Smooth muscle cell (in vitro differentiated cells): ENCODE measurements around the gene PAM16. TPM values are rescaled to one million over a fixed set of nuclear protein-coding genes. Genes with fewer than 3 reads are reported as not detected.
"Not testable (repeated sequence)": the region's sequence is repeated elsewhere in the genome, so short reads cannot be mapped to it uniquely, and the experiment has no call there.

Source experiments
- DNase-seq: peaks from one replicate; lab custom pipeline; 2025; ENCODE audit not compliant: unreplicated experiment; lab: John Stamatoyannopoulos, UW
- H2AFZ ChIP-seq: fragments of 200-600 bp; sonication (generic); 2 replicates; pipeline ENCODE4 v1.6.0; 2016; ENCODE audit warnings: antibody characterized with exemption, low read depth, mild to moderate bottlenecking
- H3F3A ChIP-seq: fragments of 200-600 bp; sonication (generic); 2 replicates; pipeline ENCODE4 v1.6.0; 2017; ENCODE audit warnings: antibody characterized with exemption, low read depth
- H3K27ac ChIP-seq: fragments of 200-600 bp; sonication (generic); 2 replicates; pipeline ENCODE4 v1.5.1; 2016; ENCODE audit warnings: low read depth, mild to moderate bottlenecking
- H3K27me3 ChIP-seq: fragments of 200-600 bp; sonication (generic); 2 replicates; pipeline ENCODE4 v1.6.1; 2016; ENCODE audit warnings: low read depth, mild to moderate bottlenecking
- H3K36me3 ChIP-seq: fragments of 200-600 bp; sonication (generic); 2 replicates; pipeline ENCODE4 v1.5.1; 2016; ENCODE audit warnings: low read depth
- H3K4me1 ChIP-seq: fragments of 200-600 bp; sonication (generic); 2 replicates; pipeline ENCODE4 v1.5.1; 2016; ENCODE audit warnings: low read depth
- H3K4me2 ChIP-seq: fragments of 200-600 bp; sonication (generic); 2 replicates; pipeline ENCODE4 v1.6.0; 2016; ENCODE audit warnings: mild to moderate bottlenecking
- H3K4me3 ChIP-seq: fragments of 200-600 bp; sonication (generic); 2 replicates; pipeline ENCODE4 v1.5.1; 2016; ENCODE audit warnings: mild to moderate bottlenecking
- H3K79me2 ChIP-seq: fragments of 200-600 bp; sonication (generic); 2 replicates; pipeline ENCODE4 v1.6.0; 2016; ENCODE audit warnings: low read depth, mild to moderate bottlenecking
- H3K9ac ChIP-seq: fragments of 200-600 bp; sonication (generic); 2 replicates; pipeline ENCODE4 v1.6.0; 2016; ENCODE audit warnings: low read depth
- H3K9me3 ChIP-seq: fragments of 200-600 bp; sonication (generic); replicated peaks from 2 replicates; pipeline ENCODE4 v1.5.1; 2016; ENCODE audit warnings: low read depth
- H4K20me1 ChIP-seq: fragments of 200-600 bp; sonication (generic); 2 replicates; pipeline ENCODE4 v1.6.0; 2016; ENCODE audit warnings: low read depth
- WGBS: methylation state at CpG from one replicate; pipeline ENCODE4 v1.1.7; 2016; ENCODE audit warnings: low lambda C conversion rate; 5-methylcytosine and 5-hydroxymethylcytosine counted together
- polyA plus RNA-seq: library from polyadenylated mRNA; unstranded; fragments of >200 nt; fragmentation: Nextera tagmentation; extraction: Ambion mirVana; gene quantifications from 2 replicates; pipeline ENCODE4 v1.2.1, GENCODE V29; 2016
- total RNA-seq: library from RNA; depleted of rRNA; stranded (reverse); fragments of >200 nt; gene quantifications from 2 replicates; pipeline ENCODE4 v1.2.3, GENCODE V29; 2014
- TF ChIP-seq, protein P1 (sequence below): fragments of 200-600 bp; sonication (generic); IDR thresholded peaks from 2 replicates; pipeline ENCODE4 v1.5.1; 2017; ENCODE audit warnings: borderline replicate concordance, mild to moderate bottlenecking, antibody characterized with exemption; ENCODE audit not compliant: insufficient read depth, poor library complexity, severe bottlenecking

The PAM16 gene
- total RNA-seq (18.4 and 29.6 TPM in 2 replicates), polyA plus RNA-seq (47.7 and 52.2 TPM in 2 replicates)

DNA sequence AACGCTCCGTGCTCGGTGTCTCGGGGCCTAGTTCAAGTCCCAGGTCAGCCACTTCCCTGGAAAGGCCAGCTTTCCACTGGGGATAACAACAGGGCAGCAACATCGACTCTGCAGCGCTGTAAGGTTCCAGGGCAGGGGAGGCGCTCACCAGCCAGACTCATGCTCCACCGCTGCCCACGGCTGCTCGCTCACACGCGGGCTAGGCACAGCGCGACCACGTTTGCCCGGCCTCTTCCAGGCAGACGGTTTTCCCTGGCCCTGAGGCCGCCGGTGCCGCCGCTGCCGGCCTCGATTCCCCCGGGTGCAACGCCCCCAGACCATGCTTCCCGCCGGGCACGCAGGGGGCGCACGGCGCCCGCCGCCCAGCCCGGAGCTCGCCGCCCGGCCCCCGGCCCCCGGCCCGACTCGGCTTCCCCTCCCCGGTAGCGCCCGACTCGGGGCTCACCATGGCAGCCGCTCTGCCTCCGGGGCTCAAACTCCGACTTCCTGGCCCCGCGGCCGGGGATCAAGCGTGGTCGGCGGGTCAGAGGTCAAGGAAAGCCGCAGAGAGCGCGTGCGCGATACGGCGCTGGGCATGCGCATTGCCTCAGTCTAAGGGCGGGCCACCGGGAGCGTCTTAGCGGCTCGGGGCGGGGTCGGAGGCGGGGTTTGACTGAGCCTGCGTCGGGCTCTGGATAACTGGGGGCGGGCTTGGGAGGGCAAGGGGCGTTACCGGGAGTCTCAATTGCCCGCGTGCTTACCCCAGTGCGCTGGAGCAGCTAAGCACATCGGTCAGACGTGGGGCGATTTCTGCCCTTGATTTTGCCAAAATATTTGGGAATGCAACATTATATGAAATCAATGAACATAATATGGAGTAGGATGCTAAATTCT lies at the start of gene PAM16:
TSS of gene PAM16 (minus strand) at position 535 of the 873 bp plus-strand sequence. CDS start at position 448, 87 bp downstream.
- H3K4me2 ChIP-seq, result peak within 1 kb of the TSS; percentile 83
- DNase-seq, result peak; percentile 95
- H3K4me1 ChIP-seq, result peaks cover 10% of the 10 kb centered on the region
- H3F3A ChIP-seq, result peaks cover 8% of the 10 kb centered on the region
- no peaks in the 10 kb centered on the region for H3K27me3 ChIP-seq
- H4K20me1 ChIP-seq, result peaks cover 24% of the 10 kb centered on the region
- peak within 1 kb of the TSS; percentile 78 for H3K4me3 ChIP-seq
- peak within 1 kb of the TSS; percentile 1 for H2AFZ ChIP-seq
- peaks cover 29% of the 10 kb centered on the region for H3K79me2 ChIP-seq
- TF ChIP-seq, protein P1, sequence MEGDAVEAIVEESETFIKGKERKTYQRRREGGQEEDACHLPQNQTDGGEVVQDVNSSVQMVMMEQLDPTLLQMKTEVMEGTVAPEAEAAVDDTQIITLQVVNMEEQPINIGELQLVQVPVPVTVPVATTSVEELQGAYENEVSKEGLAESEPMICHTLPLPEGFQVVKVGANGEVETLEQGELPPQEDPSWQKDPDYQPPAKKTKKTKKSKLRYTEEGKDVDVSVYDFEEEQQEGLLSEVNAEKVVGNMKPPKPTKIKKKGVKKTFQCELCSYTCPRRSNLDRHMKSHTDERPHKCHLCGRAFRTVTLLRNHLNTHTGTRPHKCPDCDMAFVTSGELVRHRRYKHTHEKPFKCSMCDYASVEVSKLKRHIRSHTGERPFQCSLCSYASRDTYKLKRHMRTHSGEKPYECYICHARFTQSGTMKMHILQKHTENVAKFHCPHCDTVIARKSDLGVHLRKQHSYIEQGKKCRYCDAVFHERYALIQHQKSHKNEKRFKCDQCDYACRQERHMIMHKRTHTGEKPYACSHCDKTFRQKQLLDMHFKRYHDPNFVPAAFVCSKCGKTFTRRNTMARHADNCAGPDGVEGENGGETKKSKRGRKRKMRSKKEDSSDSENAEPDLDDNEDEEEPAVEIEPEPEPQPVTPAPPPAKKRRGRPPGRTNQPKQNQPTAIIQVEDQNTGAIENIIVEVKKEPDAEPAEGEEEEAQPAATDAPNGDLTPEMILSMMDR, result peak; percentile 15
- H3K9me3 ChIP-seq, result no peaks in the 10 kb centered on the region
- H3K9ac ChIP-seq, result peak within 1 kb of the TSS; percentile 63
- H3K36me3 ChIP-seq, result no peaks in the 10 kb centered on the region
- H3K27ac ChIP-seq, result peak within 1 kb of the TSS; percentile 64
- 1% methylated on average over 60 of the region's 81 CpGs for WGBS

DNA sequence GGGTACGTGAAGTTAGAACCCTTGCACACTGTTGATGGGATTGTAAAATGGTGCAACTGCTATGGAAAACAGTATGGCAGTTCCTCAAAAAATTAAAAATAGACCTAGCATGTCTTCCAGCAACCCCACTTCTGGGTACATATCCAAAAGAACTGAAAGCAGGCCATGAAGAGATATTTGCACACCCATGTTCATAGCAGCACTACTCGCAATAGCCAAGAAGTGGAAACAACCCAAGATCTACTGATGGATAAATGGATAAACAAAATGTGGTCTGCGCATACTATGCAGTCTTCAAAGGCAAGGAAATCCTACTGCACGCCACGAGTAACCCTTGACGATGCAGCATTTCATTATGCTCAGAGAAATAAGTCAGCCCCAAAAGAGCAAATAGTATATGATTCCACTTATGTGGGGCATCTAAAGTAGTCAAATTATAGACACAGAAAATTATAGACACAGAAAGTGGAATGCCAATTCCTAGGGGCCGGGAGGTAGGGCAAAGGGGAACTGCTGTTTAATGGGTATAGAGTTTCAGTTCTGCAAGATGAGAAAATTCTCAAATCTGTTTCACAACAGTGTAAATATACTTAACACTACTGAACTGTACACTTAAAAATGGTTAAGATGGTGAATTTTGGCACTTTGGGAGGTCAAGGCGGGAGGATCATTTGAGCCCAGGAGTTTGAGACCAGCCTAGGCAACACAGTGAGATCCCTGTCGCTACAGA lies 48.0 kb upstream of the PAM16 start:
- H3K27me3 ChIP-seq, result no peaks in the 10 kb centered on the region
- H2AFZ ChIP-seq, result no peak overlapping the region
- no peak overlapping the region for H3K27ac ChIP-seq
- no peak overlapping the region for H3K4me3 ChIP-seq
- H3K9me3 ChIP-seq, result no peaks in the 10 kb centered on the region
- 94% methylated on average over 9 of the region's 9 CpGs for WGBS
- TF ChIP-seq, protein P1, result no peak
- H3K79me2 ChIP-seq, result no peaks in the 10 kb centered on the region
- no peaks in the 10 kb centered on the region for H3F3A ChIP-seq
- no peak for DNase-seq
- no peaks in the 10 kb centered on the region for H3K36me3 ChIP-seq
- H3K4me1 ChIP-seq, result no peaks in the 10 kb centered on the region
- H3K4me2 ChIP-seq, result no peak overlapping the region
- H4K20me1 ChIP-seq, result no peaks in the 10 kb centered on the region
- no peak overlapping the region for H3K9ac ChIP-seq

DNA sequence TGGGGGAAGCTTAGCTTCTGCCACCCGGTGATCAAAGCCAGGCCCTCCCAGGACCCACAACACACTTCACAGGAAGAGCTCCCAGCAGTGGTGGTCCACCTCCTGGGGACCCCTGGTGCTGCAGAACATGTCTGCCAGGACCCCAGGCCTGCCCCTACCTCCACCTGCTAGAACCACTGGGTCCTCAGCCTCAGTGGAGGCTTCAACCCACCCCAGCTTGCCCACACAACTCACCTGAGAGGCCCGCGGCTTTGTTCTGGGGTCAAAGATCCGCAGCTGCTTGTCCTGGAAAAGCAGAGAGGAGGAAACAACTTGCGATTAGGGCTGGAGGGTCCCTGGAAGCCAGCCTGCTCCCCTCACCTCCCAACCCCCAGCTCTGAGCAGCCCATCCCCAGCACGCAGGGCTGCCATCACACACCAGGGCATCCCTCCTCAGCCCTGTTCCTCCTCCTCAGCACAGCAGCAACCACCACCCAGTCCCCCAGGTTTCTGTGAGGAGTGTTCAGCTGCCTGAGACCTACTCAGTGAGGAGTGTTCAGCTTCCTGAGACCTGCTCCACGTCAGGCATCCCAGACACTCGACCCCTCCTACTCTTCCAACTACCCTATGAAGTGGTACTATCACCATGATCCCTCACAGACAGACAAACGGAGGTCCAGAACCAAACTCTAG lies 44.1 kb upstream of the PAM16 start:
- DNase-seq, result no peak
- Histone ChIP-seq H3K4me1 (peaks cover 22% of the 10 kb centered on the region), H3F3A (no peaks in the 10 kb centered on the region), H3K4me3 (no peak overlapping the region), H2AFZ (no peak overlapping the region), H3K27me3 (no peaks in the 10 kb centered on the region), H3K9me3 (no peaks in the 10 kb centered on the region), H3K9ac (no peak overlapping the region), H3K79me2 (no peaks in the 10 kb centered on the region), H3K36me3 (no peaks in the 10 kb centered on the region), H3K27ac (no peak overlapping the region), H4K20me1 (no peaks in the 10 kb centered on the region), H3K4me2 (no peak overlapping the region)
- TF ChIP-seq, protein P1, result no peak
- 77% methylated on average over 9 of the region's 9 CpGs for WGBS

DNA sequence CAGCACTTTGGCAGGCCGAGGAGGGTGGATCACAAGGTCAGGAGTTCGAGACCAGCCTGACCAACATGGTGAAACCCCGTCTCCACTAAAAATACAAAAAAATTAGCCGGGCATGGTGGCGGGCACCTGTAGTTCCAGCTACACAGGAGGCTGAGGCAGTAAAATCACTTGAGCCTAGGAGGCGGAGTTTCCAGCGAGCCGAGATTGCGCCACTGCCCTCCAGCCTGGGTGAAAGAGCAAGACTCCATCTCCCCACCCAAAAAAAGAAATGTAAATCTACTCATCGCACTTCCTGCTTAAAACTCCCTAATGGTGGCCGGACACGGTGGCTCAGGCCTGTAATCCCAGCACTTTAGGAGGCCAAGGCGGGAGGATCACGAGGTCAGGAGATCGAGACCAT lies 42.7 kb upstream of the PAM16 start:
- H3K27ac ChIP-seq, result peak overlapping the region; percentile 75

More for the DNA sequence above, 42.7 kb upstream of the PAM16 start:
- not testable (repeated sequence) for H3K79me2 ChIP-seq, H2AFZ ChIP-seq, H3K4me3 ChIP-seq, H3F3A ChIP-seq, H4K20me1 ChIP-seq, H3K27me3 ChIP-seq, DNase-seq, H3K9me3 ChIP-seq, H3K36me3 ChIP-seq, H3K9ac ChIP-seq, H3K4me2 ChIP-seq
- WGBS, result 96% methylated on average over 15 of the region's 15 CpGs
- H3K4me1 ChIP-seq, result peaks cover 32% of the 10 kb centered on the region
